K562 (cell line): ENCODE data around the gene DIP2C. TPM values are rescaled to one million over a fixed set of nuclear protein-coding genes. Genes with fewer than 3 reads are reported as not detected.

Experiments
- ATAC-seq: fragments of 200-7000 bp; cut with Tn5 transposase; 3 replicates; pipeline ENCODE4 v1.9.1; 2020; ENCODE audit warnings: moderate library complexity
- BruUV-seq: library from RNA; stranded (reverse); fragments of 400-500 nt; replicated peaks from 2 replicates; lab custom pipeline; 2021; lab: Mats Ljungman, UMichigan
- CTCF ChIA-PET: fragments of 300-600 bp; formaldehyde crosslinking; extraction: SDS; loops from one replicate; lab custom pipeline; 2021; ENCODE audit warnings: low intra/inter-chr PET ratio; lab: Yijun Ruan, JAX
- POLR2A ChIA-PET: fragments of 300-600, 350-650 bp; sonication (Branson Sonifier 250); formaldehyde crosslinking; extraction: SDS; loops from one replicate; lab custom pipeline; 2021; ENCODE audit warnings: antibody characterized with exemption, inconsistent platforms; lab: Yijun Ruan, JAX
- DNase-seq, 4 experiments: peaks; one replicate each; pipeline versions ENCODE4 v3.0.0 to v3.0.0-alpha.2; 2011 to 2018; ENCODE audit warnings: low spot score in 3 of 4, mixed read lengths in 3 of 4; ENCODE audit errors: extremely low read depth in 1 of 4
- FAIRE-seq: peaks from 2 replicates; lab custom pipeline; 2011; peaks lifted over from hg19 to GRCh38; lab: Jason Lieb, UNC
- H2AFZ ChIP-seq: 2 replicates; pipeline ENCODE4 v1.6.0; 2011; ENCODE audit warnings: low read depth, low read length, control low read depth, inconsistent platforms
- H3K27ac ChIP-seq: fragments of 200-600 bp; 3 replicates; pipeline ENCODE4 v1.8.0; 2011; ENCODE audit warnings: low read depth, mild to moderate bottlenecking, control low read depth, inconsistent platforms, low read length, moderate library complexity, mixed read lengths; ENCODE audit errors: extremely low read depth
- H3K27me3 ChIP-seq, 2 experiments: fragments of 300-600 bp in 1 of 2; 2 replicates in 1 of 2; 3 replicates in 1 of 2; pipeline versions ENCODE4 v1.6.0 to v1.8.0; 2011; ENCODE audit warnings: inconsistent platforms in 2 of 2, low read length in 2 of 2, mild to moderate bottlenecking in 1 of 2, mixed read lengths in 1 of 2, moderate library complexity in 1 of 2; ENCODE audit not compliant: control insufficient read depth in 2 of 2, insufficient read depth in 2 of 2
- H3K36me3 ChIP-seq: fragments of 300-600 bp; 3 replicates; pipeline ENCODE4 v1.8.0; 2011; ENCODE audit warnings: mild to moderate bottlenecking, low read length, inconsistent platforms; ENCODE audit not compliant: control insufficient read depth, insufficient read depth
- H3K4me1 ChIP-seq, 2 experiments: fragments of 200-600 bp in 1 of 2; replicated peaks in 1 of 2; 2 replicates in 1 of 2; 3 replicates in 1 of 2; pipeline versions ENCODE4 v1.5.1 to v1.8.0; 2011; ENCODE audit warnings: inconsistent platforms in 2 of 2, low read length in 2 of 2, mild to moderate bottlenecking in 1 of 2, mixed read lengths in 1 of 2, moderate library complexity in 1 of 2; ENCODE audit not compliant: control insufficient read depth in 2 of 2, insufficient read depth in 2 of 2
- H3K4me2 ChIP-seq: 2 replicates; pipeline ENCODE4 v1.6.1; 2011; ENCODE audit warnings: low read length, control low read depth, inconsistent platforms, mixed read lengths; ENCODE audit not compliant: insufficient read depth
- H3K4me3 ChIP-seq: fragments of 200-600 bp; sonication (generic), shearing (Covaris generic); 2 replicates; pipeline ENCODE4 v1.5.1; 2016; ENCODE audit warnings: control low read depth, inconsistent platforms
- H3K79me2 ChIP-seq: fragments of 200-600 bp; 3 replicates; pipeline ENCODE4 v1.8.0; 2011; ENCODE audit warnings: low read length, inconsistent platforms; ENCODE audit not compliant: control insufficient read depth, insufficient read depth
- H3K9ac ChIP-seq, 2 experiments: 2 replicates each; pipeline versions ENCODE4 v1.6.0 to v1.6.1; 2011; ENCODE audit warnings: low read depth in 2 of 2, low read length in 2 of 2, control low read depth in 1 of 2, inconsistent platforms in 1 of 2, mild to moderate bottlenecking in 1 of 2, mixed read lengths in 1 of 2; ENCODE audit not compliant: insufficient read depth in 1 of 2
- H3K9me1 ChIP-seq: one replicate; pipeline ENCODE4 v1.6.0; 2011; ENCODE audit warnings: inconsistent platforms, mild to moderate bottlenecking, low read length, moderate library complexity; ENCODE audit not compliant: control insufficient read depth, insufficient read depth
- H3K9me3 ChIP-seq: replicated peaks from 2 replicates; pipeline ENCODE4 v1.5.1; 2011; ENCODE audit warnings: low read depth, low read length, inconsistent platforms; ENCODE audit not compliant: control insufficient read depth, insufficient read depth
- H4K20me1 ChIP-seq: replicated peaks from 2 replicates; pipeline ENCODE4 v1.6.1; 2011; ENCODE audit warnings: low read length, inconsistent platforms, mixed read lengths; ENCODE audit not compliant: control insufficient read depth, insufficient read depth
- CEBPG ChIP-seq, 3 experiments: fragments of 200-800 bp in 1 of 3; sonication (Bioruptor generic) in 1 of 3; sonication (generic) in 1 of 3; formaldehyde crosslinking in 1 of 3; IDR thresholded peaks in 2 of 3; conservative IDR thresholded peaks in 1 of 3; 2 replicates each; pipeline versions ENCODE4 v1.6.1 to v1.8.0; 2016 to 2022; ENCODE audit warnings: missing compliant biosample characterization in 2 of 3, missing genetic modification characterization in 2 of 3, mild to moderate bottlenecking in 1 of 3, missing genetic modification reagents in 1 of 3
- EGR1 ChIP-seq: fragments of 450-650 bp; conservative IDR thresholded peaks from 2 replicates; pipeline ENCODE4 v1.6.1; 2017; ENCODE audit warnings: mild to moderate bottlenecking
- FUS ChIP-seq: fragments of 200-400 bp; formaldehyde crosslinking; optimal IDR thresholded peaks from 2 replicates; pipeline ENCODE3; 2017; ENCODE audit warnings: low read depth, low read length
- HEY1 ChIP-seq: fragments of 250-450 bp; sonication (Bioruptor Pico); IDR thresholded peaks from 2 replicates; pipeline ENCODE4 v1.5.0; 2020; ENCODE audit warnings: mild to moderate bottlenecking, moderate library complexity, borderline replicate concordance
- KAT8 ChIP-seq: fragments of 450-650 bp; IDR thresholded peaks from 2 replicates; pipeline ENCODE4 v1.6.1; 2016; ENCODE audit warnings: low read depth, mild to moderate bottlenecking
- KLF10 ChIP-seq: fragments of 250-450 bp; sonication (Bioruptor Pico); IDR thresholded peaks from 2 replicates; pipeline ENCODE4 v1.6.1; 2021; ENCODE audit warnings: matching md5 sums
- MED1 ChIP-seq: sonication (generic); formaldehyde crosslinking; IDR thresholded peaks from 2 replicates; pipeline ENCODE4 v1.8.1; 2023; ENCODE audit warnings: missing genetic modification reagents, borderline replicate concordance
- MTF1 ChIP-seq: fragments of 250-450 bp; sonication (Bioruptor Pico); IDR thresholded peaks from 2 replicates; pipeline ENCODE4 v1.9.0; 2021; ENCODE audit warnings: moderate library complexity, mild to moderate bottlenecking, inconsistent platforms, borderline replicate concordance
- MXI1 ChIP-seq: IDR thresholded peaks from 2 replicates; pipeline ENCODE4 v1.6.1; 2011; ENCODE audit warnings: low read depth, mild to moderate bottlenecking, improper control_type of control experiment, low read length
- NFIC ChIP-seq: fragments of 450-650 bp; IDR thresholded peaks from 2 replicates; pipeline ENCODE4 v1.6.1; 2017; ENCODE audit warnings: mild to moderate bottlenecking, inconsistent platforms
- PCBP1 ChIP-seq: fragments of 200-400 bp; formaldehyde crosslinking; IDR thresholded peaks from 2 replicates; pipeline ENCODE4 v1.6.1; 2018; ENCODE audit warnings: mild to moderate bottlenecking, low read depth, low read length; ENCODE audit not compliant: poor library complexity, severe bottlenecking
- PTTG1 ChIP-seq: fragments of 450-650 bp; IDR thresholded peaks from 2 replicates; pipeline ENCODE4 v1.6.1; 2016; ENCODE audit warnings: low read depth, mild to moderate bottlenecking, missing genetic modification characterization, missing compliant biosample characterization
- SMARCA5 ChIP-seq: fragments of 450-650 bp; IDR thresholded peaks from 2 replicates; pipeline ENCODE4 v1.6.1; 2016
- SNRNP70 ChIP-seq: fragments of 200-400 bp; formaldehyde crosslinking; optimal IDR thresholded peaks from 2 replicates; pipeline ENCODE3; 2017; ENCODE audit warnings: low read depth, low read length
- TAF15 ChIP-seq: fragments of 200-400 bp; formaldehyde crosslinking; IDR thresholded peaks from 2 replicates; pipeline ENCODE4 v1.6.1; 2017; ENCODE audit warnings: mild to moderate bottlenecking, low read depth, low read length, moderate library complexity
- XRCC3 ChIP-seq: fragments of 450-650 bp; IDR thresholded peaks from 2 replicates; pipeline ENCODE4 v1.6.1; 2017; ENCODE audit warnings: mild to moderate bottlenecking, moderate library complexity
- WGBS: fragments of 100-300 bp; shearing (Covaris generic); methylation state at CpG from one replicate; pipeline ENCODE4 v1.1.6; 2016; ENCODE audit warnings: low coverage, mixed read lengths; ENCODE audit not compliant: insufficient coverage; ENCODE audit errors: missing lambda C conversion rate; 5-methylcytosine and 5-hydroxymethylcytosine counted together
- in situ Hi-C: fragments of 300-500 bp; cut with MboI; formaldehyde crosslinking; loops from 4 replicates; pipeline ENCODE4 v1.15.0; 2018; ENCODE audit warnings: inconsistent platforms, mixed read lengths
- intact Hi-C: fragments of 100-400 bp; cut with micrococcal nuclease; formaldehyde crosslinking; loops from 2 replicates; pipeline ENCODE4 v1.14.2; 2022
- polyA plus RNA-seq, 8 experiments: library from polyadenylated mRNA; depleted of rRNA in 4 of 8; stranded (reverse) in 5 of 8; unstranded in 3 of 8; fragments of >200 nt; fragmentation: Nextera tagmentation in 2 of 8; fragmentation: Illumina TruSeq in 1 of 8; extraction: Ambion mirVana in 2 of 8; extraction: Trizol in 1 of 8; gene quantifications; 2 replicates each; pipeline versions ENCODE4 v1.2.1 to v1.2.3, GENCODE V29; 2011 to 2014; ENCODE audit warnings: inconsistent platforms in 1 of 8, missing spikeins in 1 of 8
- total RNA-seq, 7 experiments: library from RNA; depleted of rRNA in 6 of 7; stranded (reverse); fragments of >200 nt in 6 of 7; fragmentation: Illumina TruSeq in 2 of 7; extraction: Trizol in 2 of 7; gene quantifications; 2 replicates each; pipeline versions ENCODE4 v1.2.1 to v1.2.3, GENCODE V29; 2011 to 2021; ENCODE audit warnings: low replicate concordance in 1 of 7
- TF ChIP-seq, protein P1 (sequence below), 2 experiments: fragments of 250-450 bp in 1 of 2; fragments of 450-650 bp in 1 of 2; sonication (Bioruptor Pico) in 1 of 2; IDR thresholded peaks; 2 replicates each; pipeline versions ENCODE4 v1.6.1 to v1.8.0; 2016 to 2021; ENCODE audit warnings: mild to moderate bottlenecking in 2 of 2, moderate library complexity in 2 of 2, missing compliant biosample characterization in 1 of 2, missing genetic modification characterization in 1 of 2
- TF ChIP-seq, protein P2 (sequence below): sonication (generic); formaldehyde crosslinking; IDR thresholded peaks from 2 replicates; pipeline ENCODE4 v1.9.0; 2022; ENCODE audit warnings: mild to moderate bottlenecking, missing genetic modification reagents

DIP2C gene
- total and polyA plus RNA-seq, 9 of the 15 experiments (the other 6 are each of a cell fraction or from before 2014, with no cell fraction given): 0.01 TPM; not detected in 8

DNA sequence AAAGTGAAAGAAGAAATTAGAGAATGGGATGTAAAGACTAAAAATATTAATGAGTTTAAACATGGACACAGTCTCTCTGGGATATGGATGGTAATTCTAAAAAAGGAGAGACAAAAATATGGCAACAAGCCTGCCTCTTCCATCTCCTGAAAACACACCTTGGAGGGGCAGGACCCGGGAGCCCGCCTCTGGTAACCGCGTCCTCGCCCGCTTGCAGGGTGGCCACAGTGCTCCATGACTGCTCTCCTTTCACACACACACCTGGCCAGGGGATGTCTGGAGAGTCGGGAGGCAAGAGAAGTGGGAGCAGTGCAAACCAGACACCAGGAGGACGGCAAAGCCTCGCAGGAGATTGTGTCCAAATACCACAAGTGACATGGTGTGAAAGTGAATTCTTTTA lies 387.9 kb downstream of the DIP2C start:
- Histone ChIP-seq H3K4me1 (no peaks in the 10 kb centered on the region; a peak in 1 of 5 replicates), H2AFZ (no peak overlapping the region), H3K79me2 (no peaks in the 10 kb centered on the region), H3K4me2 (no peak overlapping the region), H3K9ac (no peak overlapping the region), H3K27ac (no peak overlapping the region), H4K20me1 (no peaks in the 10 kb centered on the region), H3K4me3 (no peak overlapping the region), H3K9me1 (no peaks in the 10 kb centered on the region), H3K9me3 (no peaks in the 10 kb centered on the region), H3K36me3 (no peaks in the 10 kb centered on the region), H3K27me3 (peaks cover 28 to 45% of the 10 kb centered on the region in 2 experiments; a peak in 4 of 5 replicates)
- in situ Hi-C loops: no loop called here
- no TSS peak for BruUV-seq
- DNase-seq (no peak), ATAC-seq (no peak), FAIRE-seq (no peak)
- WGBS: 0% methylated on average over 9 of the region's 9 CpGs
- intact Hi-C loops: no loop called here
- CTCF ChIA-PET: no interaction called here
- TF ChIP-seq KLF10 (CRISPR knock-in tag) (no peak), HEY1 (no peak), MTF1 (no peak), PCBP1 (no peak), MED1 (no peak), SNRNP70 (no peak), TAF15 (no peak), SMARCA5 (no peak), PTTG1 (tag) (no peak), KAT8 (no peak), XRCC3 (no peak), EGR1 (no peak), MXI1 (no peak), FUS (no peak), NFIC (no peak), CEBPG (CRISPR knock-in tag; IDR thresholded peaks at IDR 0.05) (no peak), CEBPG (tag; conservative IDR thresholded peaks at IDR 0.05 in 1 of 2, IDR thresholded peaks at IDR 0.05 in 1 of 2) (no peak)
- TF ChIP-seq, protein P1, sequence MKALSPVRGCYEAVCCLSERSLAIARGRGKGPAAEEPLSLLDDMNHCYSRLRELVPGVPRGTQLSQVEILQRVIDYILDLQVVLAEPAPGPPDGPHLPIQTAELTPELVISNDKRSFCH (CRISPR knock-in tag; IDR thresholded peaks at IDR 0.05): no peak
- TF ChIP-seq, protein P1 (tag; IDR thresholded peaks at IDR 0.05): no peak
- TF ChIP-seq, protein P2, sequence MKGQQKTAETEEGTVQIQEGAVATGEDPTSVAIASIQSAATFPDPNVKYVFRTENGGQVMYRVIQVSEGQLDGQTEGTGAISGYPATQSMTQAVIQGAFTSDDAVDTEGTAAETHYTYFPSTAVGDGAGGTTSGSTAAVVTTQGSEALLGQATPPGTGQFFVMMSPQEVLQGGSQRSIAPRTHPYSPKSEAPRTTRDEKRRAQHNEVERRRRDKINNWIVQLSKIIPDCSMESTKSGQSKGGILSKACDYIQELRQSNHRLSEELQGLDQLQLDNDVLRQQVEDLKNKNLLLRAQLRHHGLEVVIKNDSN: no peak
- POLR2A ChIA-PET: interaction anchor here (0.7 kb wide), 1 partner anchor 31 kb away, joined by 3 read pairs; no protein-coding TSS in a partner anchor
